Fibroblast of lung (primary cell): Measurements from ENCODE around the gene RYR1.

ENCODE experiments used
- CTCF ChIP-seq, 2 donors: IDR thresholded peaks in 1 of 2; conservative IDR thresholded peaks in 1 of 2; 1 replicate in 1 of 2; 2 replicates in 1 of 2; pipeline ENCODE4 v1.5.1; 2011 to 2012; ENCODE audit warnings: low read length in 2 of 2, control low read depth in 1 of 2, inconsistent platforms in 1 of 2, low read depth in 1 of 2, mild to moderate bottlenecking in 1 of 2
- EZH2 ChIP-seq: IDR thresholded peaks from 2 replicates; pipeline ENCODE4 v1.5.1; 2012; ENCODE audit warnings: low read length, control low read depth, mild to moderate bottlenecking; ENCODE audit errors: missing control alignments

GRCh38 chr19:38409631-38410133 lies 23.8 kb upstream of the RYR1 start:
- no peak for TF ChIP-seq CTCF (conservative IDR thresholded peaks at IDR 0.05 in 1 of 2, IDR thresholded peaks at IDR 0.05 in 1 of 2; ENCODE audit: low read depth in 1 of 2, low read length in 2 of 2)
- no peak for TF ChIP-seq EZH2
